DMS 273 (cell line): Measurements from ENCODE around the gene COL24A1.

Experiments used
- DNase-seq: peaks from one replicate; lab custom pipeline; 2025; ENCODE audit not compliant: unreplicated experiment; lab: John Stamatoyannopoulos, UW

The COL24A1 gene

DNA sequence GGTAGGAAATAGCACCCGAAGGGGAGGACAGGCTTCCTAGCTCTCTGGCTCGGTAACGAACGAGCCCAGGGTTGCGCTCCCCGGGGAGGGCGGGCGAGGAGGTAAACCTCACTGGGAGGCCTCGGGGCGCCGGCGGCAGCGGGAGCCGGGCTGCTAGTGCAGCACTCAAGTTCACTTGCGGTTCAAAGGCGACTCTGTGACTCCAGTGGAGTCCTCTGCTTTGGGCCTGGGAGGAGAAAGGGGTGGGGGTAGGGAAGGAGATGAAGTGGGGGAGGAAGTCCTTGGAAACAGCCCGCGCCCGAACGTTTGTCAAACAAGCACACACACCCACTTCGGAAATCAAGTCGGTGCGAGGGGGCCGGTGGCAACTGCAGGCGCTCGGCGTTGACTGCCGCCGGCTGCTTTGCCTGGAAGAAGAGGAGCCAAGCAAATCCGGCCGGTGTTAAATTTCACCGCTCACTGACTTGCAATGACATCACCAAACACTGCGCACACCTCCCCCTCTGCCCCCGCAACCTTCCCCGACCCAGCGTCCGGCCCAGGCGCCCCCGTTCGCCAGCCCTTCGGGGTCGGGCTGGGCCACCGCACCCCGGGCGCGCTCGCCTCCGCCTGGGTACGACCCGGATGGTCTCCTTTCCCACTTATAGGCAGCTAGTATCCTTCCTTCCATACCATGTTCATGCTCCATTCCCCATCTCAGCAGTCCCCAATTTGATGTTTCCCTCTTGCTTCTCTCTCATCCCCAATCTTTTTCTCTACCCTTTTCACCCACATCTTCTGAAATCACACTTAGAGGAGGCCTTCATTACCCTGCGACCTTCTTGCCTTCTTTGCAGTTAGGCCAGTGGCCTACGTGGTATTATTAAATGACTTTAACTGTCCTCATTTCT lies at the start of gene COL24A1:
TSS of gene COL24A1 (minus strand) at position 207 of the 890 bp plus-strand sequence. CDS start 376 bp downstream, outside the sequence.
- peak; percentile 66 for DNase-seq

DNA sequence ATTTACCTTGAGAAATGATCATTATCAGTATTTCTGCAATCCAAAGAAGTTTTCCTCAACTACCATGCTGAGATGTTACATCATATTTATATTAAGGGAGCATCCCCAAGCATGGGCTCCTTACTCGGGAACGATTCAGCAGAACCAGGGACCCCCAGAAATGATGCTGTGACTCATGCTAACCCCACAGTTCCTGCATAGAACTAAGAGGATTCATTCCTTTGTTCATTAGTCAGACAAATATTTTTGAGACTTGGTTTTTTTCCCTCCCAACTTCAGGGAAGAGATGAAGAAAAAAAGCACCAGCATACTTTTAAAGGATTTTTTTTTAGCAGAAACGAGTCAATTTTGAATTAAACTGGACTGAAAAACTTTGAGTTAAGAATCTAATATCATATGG lies 49.2 kb upstream of the COL24A1 start:
- DNase-seq, result no peak

- no peak for DNase-seq
These were observed 46.2 kb upstream of the COL24A1 start for GRCh38 chr1:86202552-86203340.

GRCh38 chr1:86201311-86201710 lies 44.7 kb upstream of the COL24A1 start:
- DNase-seq, result no peak

- DNase-seq, result no peak
These were observed 44.3 kb upstream of the COL24A1 start for GRCh38 chr1:86200901-86201300.

- DNase-seq, result no peak
These were observed 40.8 kb upstream of the COL24A1 start for GRCh38 chr1:86197206-86197855.

DNA sequence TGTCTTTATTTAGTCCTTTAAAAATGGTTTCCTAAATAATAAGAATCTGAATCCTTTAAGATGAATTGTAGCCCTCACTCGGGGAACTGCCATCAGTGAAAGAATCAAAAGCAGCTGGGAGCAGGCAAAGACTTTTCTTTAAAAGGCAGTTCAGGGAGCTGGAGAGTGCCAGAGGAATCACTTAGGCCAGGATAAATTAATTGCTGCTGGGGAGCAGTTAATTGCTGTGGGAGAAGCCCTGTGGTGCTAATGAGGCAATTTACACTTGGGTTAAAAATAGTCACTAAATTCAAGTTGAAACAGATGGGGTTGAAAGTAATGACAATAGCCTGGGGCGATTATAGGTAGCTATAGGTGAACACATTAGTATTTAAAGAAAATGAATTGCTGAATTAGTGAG lies 38.7 kb upstream of the COL24A1 start:
- no peak for DNase-seq

DNA sequence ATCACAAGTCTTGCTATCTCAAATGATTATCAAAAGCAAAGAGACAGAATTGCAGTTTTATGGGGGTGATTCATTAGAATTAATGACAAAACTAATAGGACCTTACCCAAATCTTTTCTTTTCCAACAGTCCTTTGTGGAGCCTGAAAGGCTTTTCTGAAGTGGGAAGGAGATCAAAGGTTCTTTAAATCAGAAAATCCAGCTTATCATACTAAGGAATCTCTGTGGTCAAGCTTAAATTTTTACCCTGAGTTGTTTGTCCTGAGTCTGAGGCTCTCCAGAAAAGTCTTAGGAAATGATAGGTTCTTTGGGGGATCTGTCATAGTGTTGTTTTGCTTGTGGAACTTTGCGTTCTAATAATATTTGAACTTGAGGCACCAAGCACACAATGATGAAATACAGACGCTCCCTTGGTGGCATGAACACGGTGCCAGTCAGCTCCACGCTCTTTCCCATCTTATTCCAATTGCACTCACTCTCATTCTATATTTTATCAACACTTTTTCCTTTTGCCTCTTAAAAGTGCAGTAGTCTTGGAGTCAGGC lies 38.0 kb upstream of the COL24A1 start:
- DNase-seq, result no peak

DNA sequence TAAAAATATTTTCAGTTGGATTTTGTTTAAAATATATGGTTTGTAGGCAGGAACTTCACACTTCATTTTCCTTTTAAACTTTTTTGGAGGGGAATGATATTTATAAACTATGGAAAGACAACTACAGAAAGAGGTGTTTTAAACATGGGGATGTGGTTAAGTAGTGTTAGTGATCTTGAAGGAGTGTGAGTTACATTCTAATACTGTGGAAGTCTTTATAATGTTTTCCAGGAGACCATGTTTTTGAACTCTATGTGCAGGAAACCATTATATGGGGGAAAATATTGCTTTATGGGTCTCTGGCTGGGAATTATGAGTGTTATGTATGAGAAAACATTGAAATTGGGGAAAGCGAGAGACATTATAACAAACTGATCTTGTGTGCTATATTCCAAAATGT lies 35.8 kb upstream of the COL24A1 start:
- DNase-seq, result no peak

GRCh38 chr1:86191958-86192357 lies 35.4 kb upstream of the COL24A1 start:
- DNase-seq, result no peak

DNA sequence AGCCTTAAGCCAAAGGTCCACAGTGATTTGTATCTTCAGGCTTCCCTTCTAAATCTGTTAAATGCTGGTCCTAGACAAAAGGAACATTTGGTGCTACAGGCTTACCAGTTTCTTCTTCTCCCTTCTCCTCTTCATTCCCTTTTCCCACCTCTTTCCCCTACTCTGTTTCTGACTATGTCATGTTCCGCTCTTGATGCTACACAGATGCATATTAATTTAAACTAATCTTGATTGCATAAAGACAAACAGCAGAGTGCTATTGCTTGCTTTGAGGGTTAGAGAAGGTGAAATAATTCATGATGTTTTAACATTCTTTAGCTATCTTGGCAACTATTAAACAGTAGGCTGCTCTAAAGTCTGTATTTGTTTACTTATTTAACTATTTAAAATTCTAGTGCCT lies 34.3 kb upstream of the COL24A1 start:
- DNase-seq, result no peak

DNA sequence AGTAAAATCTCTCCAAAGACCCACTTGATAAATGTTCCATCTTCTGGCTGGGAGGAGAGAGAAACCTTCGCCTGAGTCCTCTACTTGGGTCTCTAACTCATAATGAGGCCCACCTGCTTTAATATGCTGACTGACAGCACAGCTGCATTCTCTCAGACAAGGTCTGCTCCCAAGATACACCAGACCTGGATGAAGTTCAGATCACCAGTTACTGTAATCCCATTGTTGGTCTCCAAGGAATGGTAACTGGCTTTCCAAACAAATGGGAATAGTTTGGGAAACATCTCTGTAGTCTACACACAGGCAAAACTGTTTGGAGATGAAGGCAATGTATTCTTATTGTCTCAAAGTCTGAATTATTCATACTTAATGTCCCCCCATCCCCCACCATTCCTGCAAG lies 27.9 kb upstream of the COL24A1 start:
- DNase-seq, result no peak

- DNase-seq, result no peak
These were observed 27.2 kb upstream of the COL24A1 start for GRCh38 chr1:86183810-86184209.

DNA sequence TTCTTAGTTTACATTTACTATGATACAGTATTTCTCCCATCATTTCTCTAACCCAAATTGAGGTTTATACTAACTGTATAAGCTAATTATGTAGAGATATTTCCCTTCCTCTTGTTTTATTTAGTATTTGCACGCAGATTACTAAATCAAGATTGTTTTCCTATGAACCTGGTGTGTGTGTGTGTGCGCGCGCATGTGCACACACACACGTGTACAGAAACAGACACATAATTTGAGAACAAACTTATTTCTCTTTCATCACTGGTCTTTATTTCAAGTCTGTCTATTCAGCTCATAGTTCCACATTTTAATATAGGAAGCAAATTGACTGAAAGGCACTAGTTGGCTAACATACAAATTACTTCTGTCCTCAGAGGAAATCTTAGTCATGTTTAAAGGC lies 19.7 kb upstream of the COL24A1 start:
- DNase-seq, result no peak

DNA sequence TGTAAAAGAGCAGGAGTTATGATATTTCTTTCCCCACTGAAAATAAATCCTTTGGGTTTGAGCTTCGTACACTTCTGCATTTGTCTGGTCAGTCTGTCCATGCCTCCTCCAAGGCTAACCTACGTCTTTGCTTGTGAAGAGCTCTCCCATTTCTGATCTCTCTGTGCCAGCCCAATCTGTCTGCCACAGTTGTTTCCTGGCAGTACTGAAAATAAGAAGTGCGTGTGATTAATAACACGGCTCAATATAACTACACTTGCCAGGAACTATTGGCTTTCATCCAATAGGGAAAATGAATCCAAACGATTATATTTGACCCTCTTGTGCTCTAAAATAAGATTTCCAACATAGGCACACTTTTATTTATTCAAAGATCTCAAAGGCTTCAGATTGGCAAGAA lies 19.2 kb upstream of the COL24A1 start:
- no peak for DNase-seq

DNA sequence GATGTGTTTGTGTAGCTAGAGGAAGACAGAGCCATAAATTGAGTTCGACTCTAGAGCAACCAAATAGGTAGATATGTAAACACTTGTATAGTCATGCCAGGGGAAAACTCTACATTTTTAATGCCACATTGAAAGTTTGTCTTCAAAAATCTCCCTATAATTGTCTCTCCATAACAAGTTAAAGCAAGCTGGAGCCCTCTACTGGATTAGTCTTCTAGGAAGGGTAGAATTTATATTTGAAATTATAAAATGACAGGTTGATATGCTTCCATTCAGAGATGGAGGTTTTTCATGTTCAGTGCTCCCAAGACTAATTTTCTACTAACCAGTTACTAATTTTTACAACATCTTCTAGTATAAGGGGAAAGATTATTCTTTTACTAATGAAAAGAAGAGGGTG lies 13.1 kb upstream of the COL24A1 start:
- DNase-seq, result peak; percentile 3

DNA sequence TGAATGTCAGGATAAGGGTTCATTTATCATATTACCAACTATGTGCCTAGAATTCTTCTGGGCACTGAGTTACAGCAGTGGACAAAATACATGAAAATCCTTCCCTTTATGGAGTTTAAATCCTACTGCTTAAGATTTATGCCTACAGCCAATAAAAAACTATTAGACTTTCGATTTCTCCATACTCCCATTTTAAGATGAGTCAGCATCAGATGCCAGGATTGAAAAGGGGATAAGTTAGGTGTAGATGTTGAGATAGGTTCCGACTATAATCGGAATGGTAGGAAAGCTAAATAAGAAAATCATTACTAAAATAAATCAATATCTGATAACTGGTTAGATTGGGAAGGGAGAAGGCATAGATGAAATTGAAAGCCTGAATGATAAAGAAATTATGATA lies 3.2 kb upstream of the COL24A1 start:
- DNase-seq, result no peak

DNA sequence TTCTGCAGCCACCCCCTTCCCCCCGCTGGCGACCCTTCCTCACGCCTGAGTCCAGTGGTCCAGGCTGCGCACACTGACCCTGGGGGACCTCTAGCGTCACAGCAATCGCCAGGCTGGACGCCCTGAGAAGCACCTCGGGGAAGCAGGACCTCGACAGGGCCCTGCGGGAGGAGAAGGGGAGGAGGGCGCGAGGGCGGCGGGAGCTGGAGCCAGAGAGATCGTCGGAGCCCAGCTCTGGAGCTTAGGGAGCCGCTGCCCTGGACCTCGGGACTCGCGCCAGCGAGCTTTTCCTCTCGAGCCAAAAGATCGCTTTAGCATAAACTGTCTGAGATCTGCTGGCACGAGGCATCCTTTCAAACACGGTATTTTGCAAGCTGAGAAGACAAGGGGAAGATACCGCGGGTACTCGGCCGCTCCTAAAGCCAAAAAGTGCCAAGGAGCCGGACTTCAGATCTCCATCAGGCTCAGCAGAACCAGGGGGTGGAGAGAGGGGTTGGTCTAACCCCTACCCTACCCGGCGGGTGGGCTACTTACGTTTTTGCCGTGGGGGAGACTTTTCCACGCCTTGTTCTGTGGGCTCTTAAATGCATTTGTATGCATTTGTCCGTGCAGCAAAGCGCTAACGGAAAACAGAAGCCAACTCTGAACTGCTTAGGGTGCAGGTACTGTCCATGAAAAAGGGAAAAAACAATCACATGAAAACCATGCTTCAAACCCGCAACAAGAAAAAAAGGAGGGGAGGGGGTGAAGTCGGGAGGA lies 586 bp downstream of the COL24A1 start:
- DNase-seq, result peak; percentile 25

GRCh38 chr1:86155051-86155806 lies 1.3 kb downstream of the COL24A1 start:
- peak; percentile 12 for DNase-seq

DNA sequence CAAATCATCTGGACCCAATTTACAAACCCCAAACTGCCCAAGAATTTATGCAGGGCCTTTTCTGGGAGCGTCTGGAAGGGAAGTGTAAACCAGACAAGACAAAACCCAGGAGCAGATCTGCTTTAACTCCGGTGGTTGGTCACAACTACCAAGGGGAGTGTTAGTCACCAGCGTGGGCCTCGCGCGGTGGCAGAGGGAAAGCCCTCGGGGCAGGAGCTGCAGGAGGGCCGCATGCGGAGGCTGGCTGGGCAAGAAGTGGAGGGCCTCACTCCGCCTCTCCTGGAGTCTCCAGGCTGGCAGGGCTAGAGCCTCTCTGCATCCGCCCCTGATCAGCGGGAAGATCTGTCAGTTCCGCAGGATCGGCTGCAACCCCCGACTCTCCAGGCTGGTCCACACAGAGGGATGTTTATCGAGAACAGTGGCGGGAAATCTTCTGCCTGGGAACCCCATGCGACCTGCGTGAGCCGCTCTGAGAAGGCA lies 2.0 kb downstream of the COL24A1 start:
- no peak for DNase-seq
